Muscle of leg (tissue), 11 donors: ENCODE data around the gene WFIKKN1. TPM values are rescaled to one million over a fixed set of nuclear protein-coding genes. Genes with fewer than 3 reads are reported as not detected.

Experiments
- DNase-seq: peaks from one replicate; pipeline ENCODE4 v3.0.0; 2013
- H3K27ac ChIP-seq: one replicate; pipeline ENCODE4 v1.5.1; 2013; ENCODE audit warnings: mild to moderate bottlenecking, low read length, control low read depth
- H3K27me3 ChIP-seq: one replicate; pipeline ENCODE4 v1.6.1; 2013; ENCODE audit warnings: low read length; ENCODE audit not compliant: control insufficient read depth, insufficient read depth
- H3K36me3 ChIP-seq: one replicate; pipeline ENCODE4 v1.6.1; 2013; ENCODE audit warnings: low read length; ENCODE audit not compliant: control insufficient read depth, insufficient read depth
- H3K4me1 ChIP-seq: one replicate; pipeline ENCODE4 v1.6.1; 2013; ENCODE audit warnings: low read length; ENCODE audit not compliant: control insufficient read depth, insufficient read depth
- H3K4me3 ChIP-seq: one replicate; pipeline ENCODE4 v1.5.1; 2013; ENCODE audit warnings: low read length, control low read depth
- H3K9me3 ChIP-seq: replicated peaks from 2 replicates; pipeline ENCODE4 v1.6.1; 2013; ENCODE audit warnings: low read depth, low read length; ENCODE audit not compliant: control insufficient read depth
- WGBS: methylation state at CpG from one replicate; pipeline ENCODE4 v1.1.5; 2013; ENCODE audit warnings: missing lambda C conversion rate; ENCODE audit not compliant: insufficient coverage; 5-methylcytosine and 5-hydroxymethylcytosine counted together
- polyA plus RNA-seq, 8 donors: library from polyadenylated mRNA; unstranded; fragments of 120-200 nt; gene quantifications; one replicate each; pipeline versions ENCODE4 v1.2.1 to v1.2.3, GENCODE V29; 2013; ENCODE audit warnings: inconsistent platforms in 1 of 8, low replicate concordance in 1 of 8; ENCODE audit not compliant: insufficient read length in 8 of 8, insufficient read depth in 1 of 8
- total RNA-seq: library from RNA; stranded (reverse); fragments of 120-200 nt; gene quantifications from one replicate; pipeline ENCODE4 v1.2.4, GENCODE V29; 2013

The WFIKKN1 gene
- total and polyA plus RNA-seq, 9 donors = 0.12 to 0.82 (median 0.33) TPM

- Histone ChIP-seq H3K4me3 (no peak overlapping the region), H3K27me3 (no peaks in the 10 kb centered on the region), H3K27ac (no peak overlapping the region), H3K4me1 (peaks cover 4% of the 10 kb centered on the region), H3K36me3 (no peaks in the 10 kb centered on the region), H3K9me3 (peaks cover 4% of the 10 kb centered on the region)
- DNase-seq = no peak
- WGBS = 86% methylated on average over 10 of the region's 13 CpGs
Observed at GRCh38 chr16:609316-609715, 21.5 kb upstream of the WFIKKN1 start.

- H3K4me3 ChIP-seq = no peak overlapping the region
- 85% methylated on average over 11 of the region's 14 CpGs for WGBS
- peaks cover 1% of the 10 kb centered on the region for H3K9me3 ChIP-seq
- DNase-seq = no peak
- H3K36me3 ChIP-seq = peaks cover under 1% of the 10 kb centered on the region
- no peaks in the 10 kb centered on the region for H3K27me3 ChIP-seq
- H3K4me1 ChIP-seq = peaks cover 4% of the 10 kb centered on the region
- H3K27ac ChIP-seq = no peak overlapping the region
Observed at GRCh38 chr16:609984-610383, 20.8 kb upstream of the WFIKKN1 start.

- Histone ChIP-seq H3K4me1 (peaks cover 4% of the 10 kb centered on the region), H3K36me3 (peaks cover 3% of the 10 kb centered on the region), H3K9me3 (no peaks in the 10 kb centered on the region), H3K4me3 (no peak overlapping the region), H3K27me3 (no peaks in the 10 kb centered on the region), H3K27ac (no peak overlapping the region)
- DNase-seq = no peak
- 69% methylated on average over 22 of the region's 28 CpGs for WGBS
Observed at GRCh38 chr16:610513-611381, 20.0 kb upstream of the WFIKKN1 start.

DNA sequence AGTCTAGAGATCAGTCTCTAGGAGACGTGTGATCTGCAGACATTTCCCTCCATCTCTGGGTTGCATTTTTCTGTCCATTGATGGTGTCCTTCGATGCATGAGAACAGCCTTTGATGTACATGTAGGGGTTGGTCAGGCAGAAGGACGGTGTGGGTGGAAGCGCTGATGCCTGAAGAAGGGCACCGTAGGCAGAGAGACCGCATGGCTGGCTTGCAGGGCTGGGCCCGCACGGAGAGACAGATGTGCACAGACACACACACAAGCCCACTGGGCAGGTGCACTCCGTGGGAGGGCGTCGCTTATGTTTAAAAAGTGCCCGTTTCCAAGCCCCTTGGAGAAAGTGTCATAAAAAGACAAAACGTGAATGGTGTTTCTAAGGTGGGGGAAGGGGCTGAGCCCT lies 15.7 kb upstream of the WFIKKN1 start:
- DNase-seq = no peak
- H3K9me3 ChIP-seq = no peaks in the 10 kb centered on the region
- H3K4me3 ChIP-seq = no peak overlapping the region
- no peak overlapping the region for H3K27ac ChIP-seq
- peaks cover 3% of the 10 kb centered on the region for H3K36me3 ChIP-seq
- no peaks in the 10 kb centered on the region for H3K27me3 ChIP-seq
- H3K4me1 ChIP-seq = peaks cover 4% of the 10 kb centered on the region
- 73% methylated on average over 2 of the region's 13 CpGs for WGBS

- WGBS = 89% methylated on average over 25 of the region's 39 CpGs
Observed at GRCh38 chr16:616733-617586, 13.8 kb upstream of the WFIKKN1 start.

DNA sequence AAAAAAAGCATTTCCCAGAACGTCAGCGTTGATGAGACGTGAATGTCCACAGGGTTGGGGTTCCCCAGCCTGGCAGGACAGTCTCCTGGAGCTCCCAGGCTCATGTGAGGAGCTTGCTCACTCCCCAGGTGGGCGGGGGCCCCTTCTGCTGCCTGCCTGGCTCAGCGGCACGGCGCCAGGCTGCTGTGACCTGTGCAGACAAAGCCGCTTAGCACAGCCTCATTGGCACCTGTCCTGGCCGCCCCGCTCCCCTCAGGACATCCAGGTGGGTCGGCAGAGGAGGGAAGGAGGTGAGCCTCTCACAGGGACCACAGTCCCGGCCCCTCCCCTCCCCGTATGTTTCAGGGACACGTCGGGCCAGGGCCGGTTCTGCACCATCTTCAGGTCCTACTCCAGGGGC lies 12.9 kb upstream of the WFIKKN1 start:
- Histone ChIP-seq H3K4me3 (no peak overlapping the region), H3K4me1 (peaks cover 11% of the 10 kb centered on the region), H3K36me3 (peaks cover 5% of the 10 kb centered on the region), H3K9me3 (no peaks in the 10 kb centered on the region), H3K27me3 (no peaks in the 10 kb centered on the region), H3K27ac (no peak overlapping the region)
- WGBS = 85% methylated on average over 7 of the region's 16 CpGs
- DNase-seq = no peak

More at GRCh38 chr16:616733-617586, 13.8 kb upstream of the WFIKKN1 start:
- Histone ChIP-seq H3K4me1 (peaks cover 9% of the 10 kb centered on the region), H3K9me3 (no peaks in the 10 kb centered on the region), H3K27ac (no peak overlapping the region), H3K4me3 (no peak overlapping the region), H3K36me3 (peaks cover 5% of the 10 kb centered on the region), H3K27me3 (no peaks in the 10 kb centered on the region)
- DNase-seq = no peak

DNA sequence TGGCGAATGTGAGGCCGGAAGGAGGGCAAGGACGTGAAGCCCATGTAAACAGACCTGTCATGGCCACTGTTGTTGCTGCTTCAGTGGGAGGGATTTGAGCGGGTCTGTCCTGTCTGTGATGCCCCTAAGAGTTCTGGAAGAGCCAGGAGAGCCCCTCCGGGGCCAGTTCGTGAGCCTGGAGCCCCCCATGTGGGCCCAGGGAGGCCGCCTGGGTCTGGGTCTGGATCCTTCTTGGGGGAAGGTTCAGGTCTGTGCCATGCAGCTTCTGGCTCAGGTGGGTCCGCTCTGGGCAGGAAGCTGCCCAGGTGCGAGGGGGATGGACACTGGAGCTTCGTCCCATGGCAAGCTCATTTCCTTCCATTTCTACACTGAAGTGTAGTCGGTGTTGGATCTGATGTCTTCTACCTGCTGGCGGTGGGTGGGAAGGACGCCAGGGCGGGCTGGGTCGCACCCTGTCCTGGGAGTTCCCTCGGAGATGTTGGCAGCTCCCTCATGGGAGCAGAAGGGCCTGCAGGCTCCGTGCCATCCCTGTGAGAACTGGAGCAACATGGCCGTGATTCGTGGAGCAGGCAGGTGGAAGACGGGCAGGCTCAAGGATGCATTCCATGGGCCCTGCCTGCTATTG lies 11.2 kb upstream of the WFIKKN1 start:
- H3K4me1 ChIP-seq = peaks cover 11% of the 10 kb centered on the region
- no peaks in the 10 kb centered on the region for H3K9me3 ChIP-seq
- DNase-seq = no peak
- H3K27me3 ChIP-seq = no peaks in the 10 kb centered on the region
- H3K27ac ChIP-seq = no peak overlapping the region
- no peak overlapping the region for H3K4me3 ChIP-seq
- peaks cover 5% of the 10 kb centered on the region for H3K36me3 ChIP-seq
- 92% methylated on average over 17 of the region's 20 CpGs for WGBS

DNA sequence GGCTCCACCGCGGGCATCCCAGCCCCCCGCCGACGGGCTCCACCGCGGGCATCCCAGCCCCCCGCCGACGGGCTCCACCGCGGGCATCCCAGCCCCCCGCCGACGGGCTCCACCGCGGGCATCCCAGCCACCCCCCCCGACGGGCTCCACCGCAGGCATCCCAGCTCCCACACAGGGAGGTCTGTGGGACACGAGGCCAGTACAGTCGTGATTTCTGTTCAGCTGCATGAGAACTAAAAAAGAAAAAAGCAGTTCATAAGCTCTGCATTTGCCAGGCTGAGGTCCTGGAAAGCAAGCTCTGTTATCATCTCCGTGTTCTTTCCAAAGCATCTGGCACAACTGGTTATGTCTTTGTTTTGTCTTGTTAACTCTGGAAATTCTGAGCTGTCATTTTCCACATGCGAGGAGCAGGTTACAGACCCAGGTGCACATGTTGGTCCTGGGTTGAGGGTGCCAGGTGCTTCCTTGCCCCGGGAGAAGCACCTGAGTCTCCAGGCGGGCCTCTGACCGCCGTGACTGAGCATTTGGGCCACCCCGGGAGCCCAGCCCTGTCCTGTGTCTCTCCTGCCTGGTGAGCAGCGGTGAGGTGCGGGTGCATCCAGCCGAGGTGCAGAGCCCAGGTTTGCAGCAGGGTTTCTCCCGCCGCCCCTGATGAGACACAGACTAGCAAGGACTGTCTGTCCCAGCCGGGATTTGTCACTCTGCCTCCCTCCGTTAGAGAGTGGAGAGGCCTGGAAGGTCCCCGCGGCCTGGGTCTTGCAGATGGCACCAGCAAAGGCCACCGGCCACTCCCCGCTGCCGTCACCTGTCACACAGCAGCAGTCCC lies 9.9 kb upstream of the WFIKKN1 start:
- no peak for DNase-seq
- H3K4me1 ChIP-seq = peaks cover 11% of the 10 kb centered on the region
- no peaks in the 10 kb centered on the region for H3K9me3 ChIP-seq
- no peaks in the 10 kb centered on the region for H3K27me3 ChIP-seq
- H3K36me3 ChIP-seq = peaks cover 13% of the 10 kb centered on the region
- no peak overlapping the region for H3K27ac ChIP-seq
- 84% methylated on average over 31 of the region's 41 CpGs for WGBS
- no peak overlapping the region for H3K4me3 ChIP-seq

DNA sequence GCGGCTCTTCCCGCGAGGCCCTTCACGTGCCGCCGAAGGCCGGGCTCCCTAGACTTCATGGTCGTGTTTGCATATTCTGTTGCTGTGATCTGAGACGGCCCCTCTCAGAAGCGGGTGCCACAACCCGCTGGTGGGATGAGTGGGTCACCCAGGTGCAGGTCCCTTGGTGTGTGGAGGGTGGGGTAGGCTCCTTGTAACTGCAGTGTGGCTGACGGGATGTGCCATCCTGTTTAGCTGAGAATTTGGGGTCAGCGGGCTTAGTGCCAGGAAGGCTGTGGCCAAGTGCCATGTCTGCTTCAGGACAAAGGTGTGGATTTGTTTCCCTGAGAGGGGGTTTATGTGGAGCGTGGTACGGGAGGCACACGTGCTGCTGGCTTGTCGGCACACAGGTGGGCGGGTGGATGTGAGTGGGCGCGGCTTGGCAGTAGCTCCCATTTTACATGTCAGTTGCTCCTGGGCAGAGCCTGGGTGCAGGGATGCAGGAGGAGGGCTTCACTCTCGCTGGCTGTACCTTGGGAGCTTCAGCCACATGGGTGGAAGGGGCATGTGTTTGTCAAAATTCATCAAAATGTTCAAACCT lies 9.2 kb upstream of the WFIKKN1 start:
- Histone ChIP-seq H3K27me3 (no peaks in the 10 kb centered on the region), H3K36me3 (peaks cover 19% of the 10 kb centered on the region), H3K4me1 (peaks cover 11% of the 10 kb centered on the region), H3K4me3 (no peak overlapping the region), H3K27ac (no peak overlapping the region), H3K9me3 (no peaks in the 10 kb centered on the region)
- WGBS = 86% methylated on average over 20 of the region's 21 CpGs
- no peak for DNase-seq
